ENCODE results near the gene ROBO2. TPM values are rescaled to one million over a fixed set of nuclear protein-coding genes. Genes with fewer than 3 reads are reported as not detected.

ROBO2 gene
- total RNA-seq, 1 experiment from 2014 or later, result not detected

DNA sequence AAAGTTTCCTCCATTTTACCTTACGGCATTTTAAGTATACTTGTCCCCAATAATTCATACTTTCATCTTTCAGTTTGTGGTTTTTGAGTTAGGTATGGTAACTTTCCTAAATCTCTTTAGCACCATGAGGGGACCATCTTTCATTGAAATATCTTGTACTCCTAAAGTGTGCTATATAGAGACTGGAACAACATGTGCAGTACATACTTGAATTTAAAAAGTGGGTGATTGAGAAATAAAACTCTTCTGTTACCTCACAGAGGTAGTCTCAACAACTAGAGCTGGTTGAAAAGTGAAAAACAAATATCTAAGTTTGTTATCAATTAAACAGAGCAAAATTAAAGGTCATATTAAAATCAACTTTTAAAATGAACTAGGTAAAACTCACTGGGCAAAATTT is 423.1 kb downstream of the ROBO2 start:
- peaks cover 15 to 30% of the 10 kb centered on the region in 2 experiments; a peak in 2 of 4 replicates for H3K9me3 ChIP-seq (ENCODE audit: control insufficient read depth in 1 of 2, insufficient read depth in 1 of 2, low read depth in 1 of 2, low read length in 2 of 2)
- no TSS peak for BruUV-seq (replicated peaks)

GRCh38 chr3:77464111-77464688 is 424.3 kb downstream of the ROBO2 start:
- no peak overlapping the region for H3K9ac ChIP-seq (ENCODE audit: low read length)
- no peak overlapping the region for H3K4me3 ChIP-seq (replicated peaks in 1 of 2; ENCODE audit: low read depth in 1 of 2, low read length in 2 of 2)
- H3K79me2 ChIP-seq (ENCODE audit: insufficient read depth, low read length), result no peaks in the 10 kb centered on the region
- POLR2A ChIA-PET, result no interaction called here
- no peaks in the 10 kb centered on the region for H4K20me1 ChIP-seq (ENCODE audit: insufficient read depth)
- H3K27me3 ChIP-seq (ENCODE audit: insufficient read depth, low read length), result no peaks in the 10 kb centered on the region
- ATAC-seq (no peak), DNase-seq (ENCODE audit: low read depth, low spot score) (no peak)
- H3K27ac ChIP-seq (ENCODE audit: low read depth, low read length), result no peak overlapping the region
- no peaks in the 10 kb centered on the region for H3K4me1 ChIP-seq (ENCODE audit: control insufficient read depth in 1 of 2, insufficient read depth in 2 of 2, low read length in 2 of 2)
- intact Hi-C loops (cut with micrococcal nuclease), result no loop called here
- no peaks in the 10 kb centered on the region for H3K36me3 ChIP-seq (ENCODE audit: control insufficient read depth in 1 of 2, insufficient read depth in 2 of 2, low read length in 2 of 2)
- RAD21 ChIA-PET (ENCODE audit: low non-redundant PET in 1 of 2, low total read pairs in 2 of 2, uncharacterized antibody in 2 of 2, unreplicated experiment in 2 of 2), result no interaction called here
- CTCF ChIA-PET, result no interaction called here
- H2AFZ ChIP-seq (ENCODE audit: low read depth, low read length, poor library complexity, severe bottlenecking), result no peak overlapping the region
- TF ChIP-seq EZH2phosphoT487 (IDR thresholded peaks at IDR 0.05; ENCODE audit: borderline replicate concordance) (no peak), EZH2 (IDR thresholded peaks at IDR 0.05) (no peak), SIN3A (IDR thresholded peaks at IDR 0.05; ENCODE audit: low read depth) (no peak), EGR1 (IDR thresholded peaks at IDR 0.05; ENCODE audit: low read depth) (no peak), RAD21 (IDR thresholded peaks at IDR 0.05; ENCODE audit: low read depth) (no peak), CBX3 (IDR thresholded peaks at IDR 0.05; ENCODE audit: low read depth) (no peak), SRF (IDR thresholded peaks at IDR 0.05; ENCODE audit: low read depth) (no peak), FOSL1 (IDR thresholded peaks at IDR 0.05; ENCODE audit: low read depth) (no peak)
- TF ChIP-seq, protein P1, sequence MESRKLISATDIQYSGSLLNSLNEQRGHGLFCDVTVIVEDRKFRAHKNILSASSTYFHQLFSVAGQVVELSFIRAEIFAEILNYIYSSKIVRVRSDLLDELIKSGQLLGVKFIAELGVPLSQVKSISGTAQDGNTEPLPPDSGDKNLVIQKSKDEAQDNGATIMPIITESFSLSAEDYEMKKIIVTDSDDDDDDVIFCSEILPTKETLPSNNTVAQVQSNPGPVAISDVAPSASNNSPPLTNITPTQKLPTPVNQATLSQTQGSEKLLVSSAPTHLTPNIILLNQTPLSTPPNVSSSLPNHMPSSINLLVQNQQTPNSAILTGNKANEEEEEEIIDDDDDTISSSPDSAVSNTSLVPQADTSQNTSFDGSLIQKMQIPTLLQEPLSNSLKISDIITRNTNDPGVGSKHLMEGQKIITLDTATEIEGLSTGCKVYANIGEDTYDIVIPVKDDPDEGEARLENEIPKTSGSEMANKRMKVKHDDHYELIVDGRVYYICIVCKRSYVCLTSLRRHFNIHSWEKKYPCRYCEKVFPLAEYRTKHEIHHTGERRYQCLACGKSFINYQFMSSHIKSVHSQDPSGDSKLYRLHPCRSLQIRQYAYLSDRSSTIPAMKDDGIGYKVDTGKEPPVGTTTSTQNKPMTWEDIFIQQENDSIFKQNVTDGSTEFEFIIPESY (IDR thresholded peaks at IDR 0.05; ENCODE audit: extremely low read depth, insufficient replicate concordance, low read length), result no peak
- TF ChIP-seq, protein P2, sequence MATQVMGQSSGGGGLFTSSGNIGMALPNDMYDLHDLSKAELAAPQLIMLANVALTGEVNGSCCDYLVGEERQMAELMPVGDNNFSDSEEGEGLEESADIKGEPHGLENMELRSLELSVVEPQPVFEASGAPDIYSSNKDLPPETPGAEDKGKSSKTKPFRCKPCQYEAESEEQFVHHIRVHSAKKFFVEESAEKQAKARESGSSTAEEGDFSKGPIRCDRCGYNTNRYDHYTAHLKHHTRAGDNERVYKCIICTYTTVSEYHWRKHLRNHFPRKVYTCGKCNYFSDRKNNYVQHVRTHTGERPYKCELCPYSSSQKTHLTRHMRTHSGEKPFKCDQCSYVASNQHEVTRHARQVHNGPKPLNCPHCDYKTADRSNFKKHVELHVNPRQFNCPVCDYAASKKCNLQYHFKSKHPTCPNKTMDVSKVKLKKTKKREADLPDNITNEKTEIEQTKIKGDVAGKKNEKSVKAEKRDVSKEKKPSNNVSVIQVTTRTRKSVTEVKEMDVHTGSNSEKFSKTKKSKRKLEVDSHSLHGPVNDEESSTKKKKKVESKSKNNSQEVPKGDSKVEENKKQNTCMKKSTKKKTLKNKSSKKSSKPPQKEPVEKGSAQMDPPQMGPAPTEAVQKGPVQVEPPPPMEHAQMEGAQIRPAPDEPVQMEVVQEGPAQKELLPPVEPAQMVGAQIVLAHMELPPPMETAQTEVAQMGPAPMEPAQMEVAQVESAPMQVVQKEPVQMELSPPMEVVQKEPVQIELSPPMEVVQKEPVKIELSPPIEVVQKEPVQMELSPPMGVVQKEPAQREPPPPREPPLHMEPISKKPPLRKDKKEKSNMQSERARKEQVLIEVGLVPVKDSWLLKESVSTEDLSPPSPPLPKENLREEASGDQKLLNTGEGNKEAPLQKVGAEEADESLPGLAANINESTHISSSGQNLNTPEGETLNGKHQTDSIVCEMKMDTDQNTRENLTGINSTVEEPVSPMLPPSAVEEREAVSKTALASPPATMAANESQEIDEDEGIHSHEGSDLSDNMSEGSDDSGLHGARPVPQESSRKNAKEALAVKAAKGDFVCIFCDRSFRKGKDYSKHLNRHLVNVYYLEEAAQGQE (IDR thresholded peaks at IDR 0.05; ENCODE audit: low read depth), result no peak
- no TSS peak for BruUV-seq (replicated peaks)
- no peak overlapping the region for H3K4me2 ChIP-seq (ENCODE audit: low read length)
- peaks cover 14 to 30% of the 10 kb centered on the region in 2 experiments; a peak in 2 of 4 replicates for H3K9me3 ChIP-seq (ENCODE audit: control insufficient read depth in 1 of 2, insufficient read depth in 1 of 2, low read depth in 1 of 2, low read length in 2 of 2)
- no peaks in the 10 kb centered on the region for H3K9me2 ChIP-seq (ENCODE audit: insufficient read depth)

More for the DNA sequence above, 423.1 kb downstream of the ROBO2 start:
- no peaks in the 10 kb centered on the region for H3K27me3 ChIP-seq (ENCODE audit: insufficient read depth, low read length)
- no peak overlapping the region for H3K9ac ChIP-seq (ENCODE audit: low read length)
- ChIA-PET CTCF (no interaction called here), RAD21 (ENCODE audit: low non-redundant PET in 1 of 2, low total read pairs in 2 of 2, uncharacterized antibody in 2 of 2, unreplicated experiment in 2 of 2) (no interaction called here), POLR2A (no interaction called here)
- H3K4me3 ChIP-seq (replicated peaks in 1 of 2; ENCODE audit: low read depth in 1 of 2, low read length in 2 of 2), result no peak overlapping the region
- intact Hi-C loops (cut with micrococcal nuclease), result no loop called here
- H3K9me2 ChIP-seq (ENCODE audit: insufficient read depth), result no peaks in the 10 kb centered on the region
- no peaks in the 10 kb centered on the region for H4K20me1 ChIP-seq (ENCODE audit: insufficient read depth)
- H3K4me1 ChIP-seq (ENCODE audit: control insufficient read depth in 1 of 2, insufficient read depth in 2 of 2, low read length in 2 of 2), result no peaks in the 10 kb centered on the region
- H3K27ac ChIP-seq (ENCODE audit: low read depth, low read length), result no peak overlapping the region
- no peak overlapping the region for H2AFZ ChIP-seq (ENCODE audit: low read depth, low read length, poor library complexity, severe bottlenecking)
- ATAC-seq, result no peak
- H3K36me3 ChIP-seq (ENCODE audit: control insufficient read depth in 1 of 2, insufficient read depth in 2 of 2, low read length in 2 of 2), result no peaks in the 10 kb centered on the region
- no peak overlapping the region for H3K4me2 ChIP-seq (ENCODE audit: low read length)
- DNase-seq (ENCODE audit: low read depth, low spot score), result no peak
- H3K79me2 ChIP-seq (ENCODE audit: insufficient read depth, low read length), result no peaks in the 10 kb centered on the region
- no peak for TF ChIP-seq EGR1 (IDR thresholded peaks at IDR 0.05; ENCODE audit: low read depth)

Measured in HCT116 (cell line).